Panc1 (cell line): ENCODE results near the gene TKT. TPM values are rescaled to one million over a fixed set of nuclear protein-coding genes. Genes with fewer than 3 reads are reported as not detected.

Source experiments
- ATAC-seq: fragments of 200-7000 bp; cut with Tn5 transposase; 2 replicates; pipeline ENCODE4 v1.9.1; 2020; ENCODE audit warnings: mild to moderate bottlenecking, moderate library complexity
- BruUV-seq: library from RNA; stranded (reverse); fragments of 400-500 nt; replicated peaks from 2 replicates; lab custom pipeline; 2021; lab: Mats Ljungman, UMichigan
- CTCF ChIA-PET: fragments of 300-600 bp; sonication (Branson Sonifier 250); formaldehyde crosslinking; loops from one replicate; lab custom pipeline; 2022; ENCODE audit warnings: antibody characterized with exemption; lab: Charles Lee
- POLR2A ChIA-PET: fragments of 300-600 bp; sonication (Branson Sonifier 250); formaldehyde crosslinking; loops from one replicate; lab custom pipeline; 2022; ENCODE audit warnings: antibody characterized with exemption; lab: Charles Lee
- DNase-seq: peaks from one replicate; pipeline ENCODE4 v3.0.0-alpha.2; 2010; ENCODE audit warnings: low read depth, low spot score
- H3K27ac ChIP-seq: 2 replicates; pipeline ENCODE4 v1.5.1; 2011; ENCODE audit warnings: mild to moderate bottlenecking, low read length, inconsistent platforms
- H3K27me3 ChIP-seq: fragments of 200-500 bp; sonication (Bioruptor generic); 2 replicates; pipeline ENCODE4 v1.6.0; 2014; ENCODE audit warnings: low read length, inconsistent platforms; ENCODE audit not compliant: control insufficient read depth, insufficient read depth
- H3K36me3 ChIP-seq: fragments of 200-500 bp; sonication (Bioruptor generic); 2 replicates; pipeline ENCODE4 v1.5.1; 2014; ENCODE audit warnings: inconsistent platforms, mild to moderate bottlenecking, low read length, moderate library complexity; ENCODE audit not compliant: control insufficient read depth, insufficient read depth
- H3K4me1 ChIP-seq: 2 replicates; pipeline ENCODE4 v1.5.1; 2011; ENCODE audit warnings: inconsistent platforms, mild to moderate bottlenecking, low read length, moderate library complexity; ENCODE audit not compliant: control insufficient read depth, insufficient read depth
- H3K4me3 ChIP-seq, 2 experiments: 2 replicates each; pipeline ENCODE4 v1.5.1; 2011 to 2012; ENCODE audit warnings: low read depth in 2 of 2, low read length in 2 of 2, mild to moderate bottlenecking in 2 of 2, inconsistent platforms in 1 of 2, moderate library complexity in 1 of 2
- H3K9me3 ChIP-seq: fragments of 200-500 bp; sonication (Bioruptor generic); 2 replicates; pipeline ENCODE4 v1.5.1; 2014; ENCODE audit warnings: low read depth, mild to moderate bottlenecking, inconsistent platforms, low read length, moderate library complexity; ENCODE audit not compliant: control insufficient read depth, insufficient read depth
- CTCF ChIP-seq: fragments of 450-650 bp; IDR thresholded peaks from 2 replicates; pipeline ENCODE4 v1.5.1; 2017; ENCODE audit warnings: mild to moderate bottlenecking
- POLR2AphosphoS5 ChIP-seq: IDR thresholded peaks from 2 replicates; pipeline ENCODE4 v1.6.1; 2012; ENCODE audit warnings: mild to moderate bottlenecking, low read depth, low read length, moderate library complexity
- REST ChIP-seq, 2 experiments: IDR thresholded peaks; 2 replicates each; pipeline ENCODE4 v1.6.1; 2011 to 2012; ENCODE audit warnings: low read depth in 2 of 2, control low read depth in 1 of 2, low read length in 1 of 2, mild to moderate bottlenecking in 1 of 2, moderate library complexity in 1 of 2; ENCODE audit not compliant: insufficient read depth in 1 of 2
- SIN3A ChIP-seq: IDR thresholded peaks from 2 replicates; pipeline ENCODE4 v1.6.1; 2012; ENCODE audit warnings: low read depth, mild to moderate bottlenecking, low read length, moderate library complexity, borderline replicate concordance; ENCODE audit not compliant: insufficient read depth
- TCF7L2 ChIP-seq: IDR thresholded peaks from 2 replicates; pipeline ENCODE4 v1.6.1; 2011; ENCODE audit warnings: mild to moderate bottlenecking, low read depth, low read length, inconsistent platforms
- in situ Hi-C: cut with HindIII; loops from 2 replicates; pipeline ENCODE4 v1.10.0; 2016; ENCODE audit warnings: low sequenced_read_pairs, low pct_unique_long_range_greater_than_20kb
- intact Hi-C: fragments of 100-400 bp; cut with micrococcal nuclease; formaldehyde crosslinking; loops from one replicate; pipeline ENCODE4 v1.10.0; 2022; ENCODE audit not compliant: unreplicated experiment
- total RNA-seq: library from RNA; stranded (reverse); gene quantifications from one replicate; pipeline ENCODE4 v1.2.1, GENCODE V29; 2021; ENCODE audit not compliant: unreplicated experiment

Gene TKT
- total RNA-seq, 1 experiment from 2014 or later, result 338 TPM

GRCh38 chr3:53178246-53178645, 77.6 kb downstream of the TKT start:
- Histone ChIP-seq H3K27ac (no peak overlapping the region), H3K27me3 (no peaks in the 10 kb centered on the region), H3K4me3 (no peak overlapping the region), H3K4me1 (no peaks in the 10 kb centered on the region), H3K36me3 (no peaks in the 10 kb centered on the region), H3K9me3 (no peaks in the 10 kb centered on the region)
- in situ Hi-C loops (no loop called here), intact Hi-C loops (no loop called here)
- ChIA-PET CTCF (interaction anchor here (0.7 kb wide), 1 partner anchor 67 kb away, joined by 5 read pairs; no protein-coding TSS in a partner anchor), POLR2A (no interaction called here)
- no peak for TF ChIP-seq CTCF
- TF ChIP-seq TCF7L2, result no peak
- TF ChIP-seq REST (IDR thresholded peaks at IDR 0.05; ENCODE audit: insufficient read depth in 1 of 2, low read depth in 2 of 2, low read length in 1 of 2), result no peak
- no peak for TF ChIP-seq SIN3A
- no peak for TF ChIP-seq POLR2AphosphoS5
- BruUV-seq, result no TSS peak
- no peak for ATAC-seq
- no peak for DNase-seq

GRCh38 chr3:53175613-53176540, 79.9 kb downstream of the TKT start:
- in situ Hi-C loops (no loop called here), intact Hi-C loops (no loop called here)
- ChIA-PET CTCF (no interaction called here), POLR2A (no interaction called here)
- DNase-seq (no peak), ATAC-seq (no peak)
- Histone ChIP-seq H3K27ac (no peak overlapping the region), H3K4me1 (no peaks in the 10 kb centered on the region; the same call in 1 of the 2 replicates), H3K4me3 (no peak overlapping the region), H3K36me3 (no peaks in the 10 kb centered on the region), H3K27me3 (no peaks in the 10 kb centered on the region), H3K9me3 (no peaks in the 10 kb centered on the region)
- TF ChIP-seq CTCF, result no peak
- no peak for TF ChIP-seq POLR2AphosphoS5
- no peak for TF ChIP-seq SIN3A
- TF ChIP-seq TCF7L2, result no peak
- TF ChIP-seq REST (IDR thresholded peaks at IDR 0.05; ENCODE audit: insufficient read depth in 1 of 2, low read depth in 2 of 2, low read length in 1 of 2), result no peak
- no TSS peak for BruUV-seq
